Skin epidermis (tissue), 12 donors: ENCODE measurements around the gene IMPA2.
"Not testable (repeated sequence)": the region's sequence is repeated elsewhere in the genome, so short reads cannot be mapped to it uniquely, and the experiment has no call there.

Experiments used
- H3K27ac ChIP-seq, 21 experiments: fragments of 200-600 bp; sonication (generic) in 11 of 21; one replicate each; pipeline ENCODE4 v1.5.0; 2020; ENCODE audit warnings: mild to moderate bottlenecking in 3 of 21, inconsistent platforms in 2 of 21, moderate library complexity in 2 of 21
- H3K4me3 ChIP-seq, 7 experiments: fragments of 200-600 bp; sonication (generic) in 2 of 7; one replicate each; pipeline ENCODE4 v1.5.0; 2020; ENCODE audit warnings: inconsistent platforms in 2 of 7, mild to moderate bottlenecking in 2 of 7, moderate library complexity in 1 of 7

The IMPA2 gene

GRCh38 chr18:12057419-12058039 lies 76.2 kb downstream of the IMPA2 start:
- Histone ChIP-seq H3K4me3 (no peak overlapping the region), H3K27ac (no peak overlapping the region)

DNA sequence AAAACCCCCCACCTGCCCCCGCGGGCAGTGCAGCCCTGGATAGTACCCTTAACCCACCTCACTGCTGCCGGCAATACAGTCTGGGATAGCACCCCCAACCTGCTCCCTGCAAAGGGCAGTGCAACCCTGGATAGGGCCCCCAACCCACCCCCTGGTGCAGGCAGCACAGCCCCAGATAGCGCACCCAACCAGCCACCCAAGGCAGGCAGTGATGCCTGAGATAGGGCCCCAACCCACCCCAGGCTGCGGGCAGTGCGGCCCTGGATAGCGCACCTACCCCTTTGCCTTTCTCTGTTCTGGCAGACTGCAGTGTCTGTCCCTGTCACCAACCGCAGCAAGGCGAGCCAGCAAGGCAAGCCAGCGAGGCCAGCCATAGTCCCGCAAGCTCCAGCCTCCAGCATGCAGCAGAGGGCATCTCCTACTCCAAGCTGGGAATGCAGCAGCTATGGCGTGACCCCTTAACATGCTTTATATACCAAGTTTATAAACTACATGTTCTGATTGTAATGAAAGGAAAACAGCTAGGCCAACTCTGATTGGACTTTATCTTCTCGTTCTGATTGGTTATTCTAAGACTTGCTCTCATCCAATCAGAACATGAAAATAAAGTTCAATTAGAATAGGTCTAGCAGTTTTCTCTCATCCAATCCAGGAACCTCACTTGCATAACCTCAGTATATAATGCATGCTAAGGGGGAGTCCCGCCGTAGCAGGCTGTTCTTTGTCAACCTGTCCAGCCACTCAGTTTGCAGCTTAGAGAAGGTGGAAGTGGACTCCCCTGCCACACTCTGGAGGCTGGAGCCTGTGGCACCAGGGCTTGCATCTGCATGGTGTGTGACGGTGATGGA lies 78.3 kb downstream of the IMPA2 start:
- H3K4me3 ChIP-seq = peak overlapping the region in 1 of 7 experiments; percentile 11
- no peak overlapping the region for H3K27ac ChIP-seq

DNA sequence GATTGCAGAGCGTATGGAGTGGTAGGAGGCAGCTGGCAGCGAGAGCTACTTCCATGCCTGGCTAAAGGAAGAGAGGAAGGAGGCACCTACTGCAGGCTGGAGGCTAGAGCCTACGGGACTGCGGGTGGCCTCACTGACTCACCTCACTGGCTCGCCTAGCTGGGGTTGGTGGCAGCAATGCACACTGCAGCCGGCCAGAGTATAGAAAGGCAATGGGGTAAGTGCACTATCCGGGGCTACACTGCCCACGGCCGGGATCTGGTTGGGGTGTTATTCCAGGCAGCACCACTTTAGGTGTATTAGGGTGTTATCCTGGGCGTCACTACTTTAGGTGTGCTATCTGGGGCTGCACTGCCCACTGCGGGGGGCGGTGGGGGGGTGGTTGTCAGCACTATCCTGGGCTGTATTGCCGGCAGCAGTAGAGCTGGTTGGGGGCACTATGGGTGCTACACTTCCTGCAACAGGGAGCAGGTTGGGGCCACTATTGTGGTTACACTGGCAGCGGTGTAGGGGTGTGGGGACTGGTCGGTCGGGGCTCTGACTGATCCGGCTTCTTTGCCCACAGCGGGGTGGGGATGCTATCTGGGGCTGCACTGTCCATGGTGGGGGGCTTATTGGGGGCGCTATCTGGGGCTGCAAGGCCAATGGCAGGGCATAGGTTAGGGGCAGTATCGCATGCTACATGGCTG lies 79.0 kb downstream of the IMPA2 start:
- Histone ChIP-seq H3K4me3 (no peak overlapping the region), H3K27ac (no peak overlapping the region)

DNA sequence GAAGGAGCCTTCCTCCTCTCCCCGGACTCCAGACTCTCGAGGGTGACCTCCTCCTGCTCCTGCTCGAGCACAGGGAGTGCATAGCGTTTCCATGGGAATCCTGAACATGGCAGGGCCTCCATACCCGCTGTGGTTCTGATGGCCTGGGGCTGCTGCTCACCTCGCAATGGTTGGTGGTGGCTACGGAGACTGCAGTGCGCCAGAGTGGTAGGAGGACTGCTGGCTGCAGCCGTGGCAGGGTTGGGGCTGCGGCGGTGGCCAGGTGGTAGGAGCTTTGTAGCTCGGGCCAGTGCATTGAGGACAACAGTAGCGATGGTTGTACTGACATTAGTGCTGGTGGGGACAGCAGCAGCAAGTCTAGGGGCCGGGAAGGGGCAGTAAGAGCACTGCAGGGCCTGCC lies 80.4 kb downstream of the IMPA2 start:
- H3K27ac ChIP-seq = no peak overlapping the region
- no peak overlapping the region for H3K4me3 ChIP-seq

GRCh38 chr18:12062974-12063373 lies 81.7 kb downstream of the IMPA2 start:
- Histone ChIP-seq H3K27ac (no peak overlapping the region), H3K4me3 (no peak overlapping the region)

- Histone ChIP-seq H3K27ac (no peak overlapping the region), H3K4me3 (no peak overlapping the region)
Observed at GRCh38 chr18:12064086-12064763, 82.9 kb downstream of the IMPA2 start.

GRCh38 chr18:12065397-12065796 lies 84.1 kb downstream of the IMPA2 start:
- H3K4me3 ChIP-seq = no peak overlapping the region
- H3K27ac ChIP-seq = no peak overlapping the region

DNA sequence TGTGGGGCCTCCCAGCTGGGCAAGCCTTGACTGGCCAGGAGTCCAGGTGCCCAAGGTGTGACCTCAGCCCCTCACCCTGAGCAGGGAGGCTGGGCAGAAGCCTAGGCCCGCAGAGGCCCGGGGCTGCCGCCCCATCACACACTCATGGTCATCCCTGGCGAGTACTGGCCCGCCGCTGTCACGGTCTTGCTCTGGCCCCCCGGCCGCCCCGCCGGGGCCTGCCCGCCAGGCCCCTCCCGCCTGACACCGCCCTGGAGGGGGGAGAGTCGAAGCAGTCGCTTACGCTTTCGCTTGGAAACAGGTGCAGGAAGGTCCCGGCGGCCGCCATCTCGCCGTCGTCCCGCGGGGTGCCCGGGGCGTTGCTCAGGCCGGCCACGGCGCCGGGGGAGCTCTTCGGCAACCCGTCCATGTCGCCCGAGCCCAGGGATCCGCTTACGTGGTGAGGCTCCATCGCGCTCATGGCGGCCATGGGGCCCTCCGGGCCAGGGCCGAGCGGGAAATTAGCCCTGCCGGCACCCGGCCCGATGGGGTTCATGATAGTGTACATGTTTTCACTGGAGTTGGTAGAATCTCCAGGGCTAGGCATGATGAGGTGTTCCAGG lies 85.7 kb downstream of the IMPA2 start:
- H3K4me3 ChIP-seq = no peak overlapping the region
- no peak overlapping the region for H3K27ac ChIP-seq

- H3K27ac ChIP-seq = no peak overlapping the region
- H3K4me3 ChIP-seq = no peak overlapping the region
Observed at GRCh38 chr18:12067671-12068070, 86.4 kb downstream of the IMPA2 start.

DNA sequence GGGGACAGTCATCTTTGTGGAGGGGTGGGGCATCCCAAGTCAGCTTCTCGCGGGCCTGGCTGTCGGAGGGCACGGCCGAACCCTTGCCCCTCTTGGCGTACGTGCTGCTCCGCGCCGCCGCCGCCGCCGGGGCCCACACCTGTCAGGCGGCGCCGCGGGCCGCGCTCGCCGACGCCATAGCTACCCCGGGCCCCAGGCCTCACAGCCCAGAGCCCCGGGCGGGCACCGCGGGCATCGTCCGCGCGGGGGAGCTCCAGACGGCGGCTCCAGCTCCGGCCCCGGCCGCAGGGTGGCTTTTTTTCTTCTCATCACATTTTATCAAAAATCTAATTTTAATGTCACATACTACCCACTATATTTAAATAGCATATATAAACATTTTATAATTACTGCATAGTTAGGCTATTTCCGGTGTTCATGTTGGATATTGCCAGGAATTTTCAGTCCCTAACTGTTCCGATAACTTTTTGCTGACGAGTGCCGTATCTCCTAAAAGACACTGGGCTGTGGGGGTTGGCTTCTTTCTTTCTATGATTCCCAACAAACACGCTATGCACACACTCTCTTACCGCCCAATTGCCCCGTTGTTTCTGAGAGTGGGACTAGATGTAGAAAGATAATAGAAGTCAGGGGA lies 87.1 kb downstream of the IMPA2 start:
- not testable (repeated sequence) for H3K27ac ChIP-seq, H3K4me3 ChIP-seq

DNA sequence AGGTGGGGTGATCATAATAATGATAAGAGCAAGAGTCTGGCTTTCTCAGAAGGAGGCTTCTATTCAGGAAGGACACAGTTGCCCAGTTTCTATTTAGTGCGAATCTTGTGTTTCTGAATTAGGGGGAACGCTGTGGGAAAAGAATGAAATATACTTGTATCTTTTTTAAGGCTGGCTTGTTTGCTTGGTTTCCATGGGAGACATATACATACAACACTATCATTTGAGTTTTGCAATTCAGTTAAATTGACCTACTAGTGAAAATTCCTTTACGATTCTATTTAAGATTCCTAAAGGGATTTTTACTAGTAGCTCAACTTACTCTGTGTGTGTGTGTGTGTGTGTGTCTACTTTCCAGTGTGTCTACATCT lies 87.6 kb downstream of the IMPA2 start:
- Histone ChIP-seq H3K27ac (no peak overlapping the region), H3K4me3 (no peak overlapping the region)

- H3K4me3 ChIP-seq, H3K27ac ChIP-seq: not testable (repeated sequence)
Observed at GRCh38 chr18:12071066-12071465, 89.8 kb downstream of the IMPA2 start.

DNA sequence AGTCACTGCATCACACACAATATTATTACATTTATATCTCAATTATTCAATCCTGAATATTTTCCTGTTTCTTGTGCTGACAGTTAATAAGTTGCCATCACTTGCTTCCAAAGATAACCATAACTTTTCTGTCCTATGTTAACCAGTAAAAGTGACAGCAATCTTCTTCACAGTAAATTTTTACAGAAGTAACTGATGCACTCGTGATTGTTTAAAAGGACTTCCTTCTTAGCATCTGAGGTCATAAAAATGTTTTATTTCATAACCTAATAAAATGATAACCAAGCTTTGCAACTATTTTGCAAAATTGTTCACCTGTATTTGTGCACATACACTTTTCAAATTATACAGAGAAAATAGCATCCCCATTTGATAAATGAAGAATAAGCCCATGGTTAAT lies 91.7 kb downstream of the IMPA2 start:
- H3K4me3 ChIP-seq = no peak overlapping the region
- H3K27ac ChIP-seq = no peak overlapping the region

DNA sequence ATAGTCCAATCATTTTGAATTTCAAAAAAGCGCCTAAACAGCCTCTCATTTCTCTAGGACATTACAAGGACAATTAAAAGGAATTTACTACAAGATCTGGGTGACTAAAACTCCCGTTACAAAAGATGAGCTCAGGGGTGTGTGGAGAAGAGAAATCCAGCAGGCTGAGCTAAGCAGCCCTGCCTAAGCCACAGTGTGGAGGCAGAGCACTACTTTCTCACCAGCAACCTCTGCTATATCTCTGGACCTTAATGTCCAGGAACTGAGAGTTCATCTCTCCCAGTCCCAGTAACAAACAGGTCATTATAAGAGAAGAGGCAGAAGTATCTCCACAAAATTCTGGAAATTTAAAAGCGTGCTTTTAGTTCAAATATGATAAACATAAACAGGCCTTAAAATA lies 93.4 kb downstream of the IMPA2 start:
- Histone ChIP-seq H3K4me3 (no peak overlapping the region), H3K27ac (no peak overlapping the region)

GRCh38 chr18:12076424-12077140 lies 95.3 kb downstream of the IMPA2 start:
- H3K27ac ChIP-seq = peak overlapping the region in 4 of 21 experiments; percentile 61 to 73 (median 67)
- peak overlapping the region in 2 of 7 experiments; percentile 19 to 30 for H3K4me3 ChIP-seq

- H3K4me3 ChIP-seq, H3K27ac ChIP-seq: not testable (repeated sequence)
Observed at GRCh38 chr18:12077994-12078393, 96.7 kb downstream of the IMPA2 start.

GRCh38 chr18:12079491-12080237 lies 98.4 kb downstream of the IMPA2 start:
- H3K27ac ChIP-seq = peak overlapping the region in 1 of 21 experiments; percentile 58
- no peak overlapping the region for H3K4me3 ChIP-seq
